Testis (tissue), 2 donors: ENCODE data around the gene CCRL2.

Experiments used
- CTCF ChIP-seq, 3 experiments: fragments of 450-650 bp in 2 of 3; fragments of 200-600 bp in 1 of 3; sonication (generic) in 1 of 3; IDR thresholded peaks; one replicate each; pipeline ENCODE4 v1.5.1; 2016 to 2019; ENCODE audit warnings: antibody characterized with exemption in 3 of 3, mild to moderate bottlenecking in 2 of 3, moderate library complexity in 1 of 3
- POLR2A ChIP-seq: fragments of 450-650 bp; IDR thresholded peaks from one replicate; pipeline ENCODE4 v1.6.1; 2017; ENCODE audit warnings: antibody characterized with exemption, mild to moderate bottlenecking, moderate library complexity

DNA sequence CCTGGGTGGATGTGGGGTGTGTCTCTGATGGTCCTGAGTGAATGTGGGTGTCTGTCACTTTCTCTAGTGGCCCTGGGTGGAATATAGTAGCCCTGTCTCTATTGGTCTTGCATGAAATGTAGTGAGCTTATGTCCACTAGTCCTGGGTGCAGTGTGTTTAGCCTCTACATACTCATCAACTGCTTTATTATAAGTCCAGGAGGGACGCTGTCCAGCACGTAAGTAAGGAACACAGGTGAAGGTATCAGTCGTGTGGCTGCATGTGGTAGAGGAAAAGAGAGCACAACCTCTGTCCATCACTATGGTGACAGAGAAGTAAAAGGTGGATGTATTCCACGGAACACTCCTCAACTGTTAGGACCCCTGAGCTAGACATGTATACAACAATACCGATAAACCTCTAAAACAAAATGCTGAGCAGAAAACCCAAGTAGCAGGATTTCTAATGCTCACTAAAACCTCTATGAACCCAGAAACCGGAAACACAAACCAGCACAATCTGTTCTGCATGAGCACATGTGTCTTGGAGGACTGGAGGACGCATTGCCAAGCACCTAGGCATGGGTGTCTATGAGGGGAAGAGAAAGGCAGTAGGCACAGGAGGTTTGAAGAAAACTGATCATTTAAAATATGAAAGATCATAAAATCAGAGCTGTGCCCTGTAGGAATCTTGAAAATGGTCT is 46.6 kb downstream of the CCRL2 start:
- no peak for TF ChIP-seq POLR2A
- no peak for TF ChIP-seq CTCF (IDR thresholded peaks at IDR 0.05)
